Smooth muscle cell (in vitro differentiated cells): ENCODE data around the gene PRKN. TPM values are rescaled to one million over a fixed set of nuclear protein-coding genes. Genes with fewer than 3 reads are reported as not detected.

Source experiments
- DNase-seq: peaks from one replicate; lab custom pipeline; 2025; ENCODE audit not compliant: unreplicated experiment; lab: John Stamatoyannopoulos, UW
- H2AFZ ChIP-seq: fragments of 200-600 bp; sonication (generic); 2 replicates; pipeline ENCODE4 v1.6.0; 2016; ENCODE audit warnings: antibody characterized with exemption, low read depth, mild to moderate bottlenecking
- H3F3A ChIP-seq: fragments of 200-600 bp; sonication (generic); 2 replicates; pipeline ENCODE4 v1.6.0; 2017; ENCODE audit warnings: antibody characterized with exemption, low read depth
- H3K27ac ChIP-seq: fragments of 200-600 bp; sonication (generic); 2 replicates; pipeline ENCODE4 v1.5.1; 2016; ENCODE audit warnings: low read depth, mild to moderate bottlenecking
- H3K27me3 ChIP-seq: fragments of 200-600 bp; sonication (generic); 2 replicates; pipeline ENCODE4 v1.6.1; 2016; ENCODE audit warnings: low read depth, mild to moderate bottlenecking
- H3K36me3 ChIP-seq: fragments of 200-600 bp; sonication (generic); 2 replicates; pipeline ENCODE4 v1.5.1; 2016; ENCODE audit warnings: low read depth
- H3K4me1 ChIP-seq: fragments of 200-600 bp; sonication (generic); 2 replicates; pipeline ENCODE4 v1.5.1; 2016; ENCODE audit warnings: low read depth
- H3K4me2 ChIP-seq: fragments of 200-600 bp; sonication (generic); 2 replicates; pipeline ENCODE4 v1.6.0; 2016; ENCODE audit warnings: mild to moderate bottlenecking
- H3K4me3 ChIP-seq: fragments of 200-600 bp; sonication (generic); 2 replicates; pipeline ENCODE4 v1.5.1; 2016; ENCODE audit warnings: mild to moderate bottlenecking
- H3K79me2 ChIP-seq: fragments of 200-600 bp; sonication (generic); 2 replicates; pipeline ENCODE4 v1.6.0; 2016; ENCODE audit warnings: low read depth, mild to moderate bottlenecking
- H3K9ac ChIP-seq: fragments of 200-600 bp; sonication (generic); 2 replicates; pipeline ENCODE4 v1.6.0; 2016; ENCODE audit warnings: low read depth
- H3K9me3 ChIP-seq: fragments of 200-600 bp; sonication (generic); replicated peaks from 2 replicates; pipeline ENCODE4 v1.5.1; 2016; ENCODE audit warnings: low read depth
- H4K20me1 ChIP-seq: fragments of 200-600 bp; sonication (generic); 2 replicates; pipeline ENCODE4 v1.6.0; 2016; ENCODE audit warnings: low read depth
- WGBS: methylation state at CpG from one replicate; pipeline ENCODE4 v1.1.7; 2016; ENCODE audit warnings: low lambda C conversion rate; 5-methylcytosine and 5-hydroxymethylcytosine counted together
- polyA plus RNA-seq: library from polyadenylated mRNA; unstranded; fragments of >200 nt; fragmentation: Nextera tagmentation; extraction: Ambion mirVana; gene quantifications from 2 replicates; pipeline ENCODE4 v1.2.1, GENCODE V29; 2016
- total RNA-seq: library from RNA; depleted of rRNA; stranded (reverse); fragments of >200 nt; gene quantifications from 2 replicates; pipeline ENCODE4 v1.2.3, GENCODE V29; 2014
- TF ChIP-seq, protein P1 (sequence below): fragments of 200-600 bp; sonication (generic); IDR thresholded peaks from 2 replicates; pipeline ENCODE4 v1.5.1; 2017; ENCODE audit warnings: borderline replicate concordance, mild to moderate bottlenecking, antibody characterized with exemption; ENCODE audit not compliant: insufficient read depth, poor library complexity, severe bottlenecking

The PRKN gene
- total and polyA plus RNA-seq, 2 experiments from 2014 or later: 0.81 to 5.1 TPM

DNA sequence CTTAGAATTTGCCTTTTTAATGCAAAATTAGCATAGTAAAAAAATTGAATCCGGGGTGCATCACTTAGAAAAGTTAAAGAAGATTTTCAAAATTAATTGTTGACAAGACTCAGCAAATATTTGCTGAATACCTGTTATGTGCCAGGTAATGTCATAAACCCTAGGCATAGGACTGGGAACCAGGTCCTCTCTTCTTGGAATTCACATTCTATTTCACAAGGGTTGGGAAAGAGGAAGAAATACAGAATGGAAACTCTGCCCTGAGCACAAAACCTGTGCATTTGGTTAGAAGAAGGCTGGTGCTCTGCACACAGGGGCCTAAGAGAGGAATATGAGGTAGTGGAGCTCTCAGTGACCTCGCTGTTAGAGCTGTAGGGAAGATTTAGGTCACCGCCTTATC lies 879.9 kb downstream of the PRKN start:
- Histone ChIP-seq H3K4me2 (no peak overlapping the region), H3K4me3 (no peak overlapping the region), H3K79me2 (no peaks in the 10 kb centered on the region), H3K9me3 (no peaks in the 10 kb centered on the region), H3K27ac (no peak overlapping the region), H3K4me1 (no peaks in the 10 kb centered on the region), H3K36me3 (no peaks in the 10 kb centered on the region), H4K20me1 (no peaks in the 10 kb centered on the region), H3F3A (no peaks in the 10 kb centered on the region), H2AFZ (no peak overlapping the region), H3K9ac (no peak overlapping the region), H3K27me3 (no peaks in the 10 kb centered on the region)
- TF ChIP-seq, protein P1, sequence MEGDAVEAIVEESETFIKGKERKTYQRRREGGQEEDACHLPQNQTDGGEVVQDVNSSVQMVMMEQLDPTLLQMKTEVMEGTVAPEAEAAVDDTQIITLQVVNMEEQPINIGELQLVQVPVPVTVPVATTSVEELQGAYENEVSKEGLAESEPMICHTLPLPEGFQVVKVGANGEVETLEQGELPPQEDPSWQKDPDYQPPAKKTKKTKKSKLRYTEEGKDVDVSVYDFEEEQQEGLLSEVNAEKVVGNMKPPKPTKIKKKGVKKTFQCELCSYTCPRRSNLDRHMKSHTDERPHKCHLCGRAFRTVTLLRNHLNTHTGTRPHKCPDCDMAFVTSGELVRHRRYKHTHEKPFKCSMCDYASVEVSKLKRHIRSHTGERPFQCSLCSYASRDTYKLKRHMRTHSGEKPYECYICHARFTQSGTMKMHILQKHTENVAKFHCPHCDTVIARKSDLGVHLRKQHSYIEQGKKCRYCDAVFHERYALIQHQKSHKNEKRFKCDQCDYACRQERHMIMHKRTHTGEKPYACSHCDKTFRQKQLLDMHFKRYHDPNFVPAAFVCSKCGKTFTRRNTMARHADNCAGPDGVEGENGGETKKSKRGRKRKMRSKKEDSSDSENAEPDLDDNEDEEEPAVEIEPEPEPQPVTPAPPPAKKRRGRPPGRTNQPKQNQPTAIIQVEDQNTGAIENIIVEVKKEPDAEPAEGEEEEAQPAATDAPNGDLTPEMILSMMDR: no peak
- 90% methylated on average over 3 of the region's 3 CpGs for WGBS
- DNase-seq: no peak

DNA sequence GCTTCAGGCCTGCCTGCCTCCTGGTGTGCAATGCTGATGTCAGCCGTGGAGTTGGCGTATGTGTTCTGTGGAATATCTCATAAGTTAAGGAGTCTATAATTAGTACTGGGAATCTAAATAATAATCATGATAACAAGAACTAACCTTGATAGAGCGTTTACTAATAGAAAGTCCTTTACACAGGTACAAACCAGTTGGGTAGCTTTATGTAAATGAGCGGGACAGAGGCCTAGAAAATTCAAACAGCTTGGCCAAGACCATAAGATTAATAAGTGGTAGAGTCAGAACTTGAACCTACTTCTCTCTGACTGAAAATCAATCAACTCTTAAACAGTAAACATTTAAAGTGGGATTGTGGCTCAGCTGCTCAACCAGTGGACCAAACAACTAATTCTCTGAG lies 882.8 kb downstream of the PRKN start:
- H3K4me2 ChIP-seq: no peak overlapping the region
- no peak overlapping the region for H3K27ac ChIP-seq
- H3K9me3 ChIP-seq: no peaks in the 10 kb centered on the region
- H3K27me3 ChIP-seq: no peaks in the 10 kb centered on the region
- no peak overlapping the region for H2AFZ ChIP-seq
- no peaks in the 10 kb centered on the region for H3K4me1 ChIP-seq
- H3K79me2 ChIP-seq: no peaks in the 10 kb centered on the region
- no peaks in the 10 kb centered on the region for H4K20me1 ChIP-seq
- TF ChIP-seq, protein P1: no peak
- no peaks in the 10 kb centered on the region for H3F3A ChIP-seq
- H3K4me3 ChIP-seq: no peak overlapping the region
- no peak for DNase-seq
- 84% methylated on average over 4 of the region's 4 CpGs for WGBS
- no peaks in the 10 kb centered on the region for H3K36me3 ChIP-seq
- H3K9ac ChIP-seq: no peak overlapping the region

DNA sequence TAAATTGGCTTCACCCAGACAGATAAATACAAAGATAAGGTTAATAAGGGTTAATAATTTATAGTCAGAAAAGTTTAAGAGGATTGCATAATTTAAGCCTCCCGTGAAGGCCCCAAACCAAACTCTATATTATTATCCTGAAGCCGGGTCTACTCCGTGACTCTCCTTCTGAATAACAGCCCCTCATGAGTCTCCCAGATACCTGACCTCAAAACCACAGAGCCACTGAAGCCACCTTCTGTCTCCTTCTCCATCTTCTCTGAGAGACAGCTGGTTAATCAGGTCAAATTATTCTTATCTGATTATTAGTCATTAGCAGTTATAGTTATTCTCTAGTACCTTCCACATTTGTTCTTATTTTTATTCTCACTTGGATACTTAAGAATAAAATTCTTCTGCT lies 884.5 kb downstream of the PRKN start:
- TF ChIP-seq, protein P1: no peak
- H3K27me3 ChIP-seq: no peaks in the 10 kb centered on the region
- H3F3A ChIP-seq: no peaks in the 10 kb centered on the region
- no peak overlapping the region for H3K4me3 ChIP-seq
- H3K27ac ChIP-seq: no peak overlapping the region
- H4K20me1 ChIP-seq: no peaks in the 10 kb centered on the region
- H2AFZ ChIP-seq: no peak overlapping the region
- H3K9ac ChIP-seq: no peak overlapping the region
- no peak for DNase-seq
- H3K36me3 ChIP-seq: no peaks in the 10 kb centered on the region
- no peaks in the 10 kb centered on the region for H3K4me1 ChIP-seq
- H3K79me2 ChIP-seq: no peaks in the 10 kb centered on the region
- no peaks in the 10 kb centered on the region for H3K9me3 ChIP-seq
- 85% methylated on average over 3 of the region's 3 CpGs for WGBS
- H3K4me2 ChIP-seq: no peak overlapping the region

DNA sequence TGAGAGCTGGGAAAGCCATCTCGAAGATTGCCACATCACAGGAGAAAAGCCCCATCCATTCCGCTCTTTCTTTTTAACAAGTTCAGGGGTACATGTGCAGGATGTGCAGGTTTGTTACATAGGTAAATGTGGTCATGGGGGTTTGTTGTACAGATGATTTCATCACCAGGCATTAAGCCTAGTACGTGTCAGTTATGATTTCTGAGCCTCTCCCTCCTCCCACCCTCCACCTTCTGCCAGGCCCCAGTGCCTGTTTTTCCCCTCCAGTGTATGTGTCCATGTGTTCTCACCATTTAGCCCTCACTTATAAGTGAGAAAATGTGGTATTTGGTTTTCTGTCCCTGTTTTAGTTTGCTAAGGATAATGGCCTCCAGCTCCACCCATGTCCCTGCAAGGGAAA lies 887.2 kb downstream of the PRKN start:
- 97% methylated on average over 3 of the region's 3 CpGs for WGBS
- H3F3A ChIP-seq: no peaks in the 10 kb centered on the region
- no peak overlapping the region for H3K4me3 ChIP-seq
- H3K79me2 ChIP-seq: no peaks in the 10 kb centered on the region
- no peak for DNase-seq
- H3K27ac ChIP-seq: no peak overlapping the region
- no peaks in the 10 kb centered on the region for H3K36me3 ChIP-seq
- no peak overlapping the region for H3K9ac ChIP-seq
- H3K4me2 ChIP-seq: no peak overlapping the region
- H3K4me1 ChIP-seq: no peaks in the 10 kb centered on the region
- H2AFZ ChIP-seq: no peak overlapping the region
- H3K27me3 ChIP-seq: no peaks in the 10 kb centered on the region
- H4K20me1 ChIP-seq: no peaks in the 10 kb centered on the region
- TF ChIP-seq, protein P1: no peak
- no peaks in the 10 kb centered on the region for H3K9me3 ChIP-seq
